ENCODE measurements around the gene FAM241B. TPM values are rescaled to one million over a fixed set of nuclear protein-coding genes. Genes with fewer than 3 reads are reported as not detected.

Gene FAM241B
- polyA plus RNA-seq, 1 donor from 2014 or later = 135 TPM

DNA sequence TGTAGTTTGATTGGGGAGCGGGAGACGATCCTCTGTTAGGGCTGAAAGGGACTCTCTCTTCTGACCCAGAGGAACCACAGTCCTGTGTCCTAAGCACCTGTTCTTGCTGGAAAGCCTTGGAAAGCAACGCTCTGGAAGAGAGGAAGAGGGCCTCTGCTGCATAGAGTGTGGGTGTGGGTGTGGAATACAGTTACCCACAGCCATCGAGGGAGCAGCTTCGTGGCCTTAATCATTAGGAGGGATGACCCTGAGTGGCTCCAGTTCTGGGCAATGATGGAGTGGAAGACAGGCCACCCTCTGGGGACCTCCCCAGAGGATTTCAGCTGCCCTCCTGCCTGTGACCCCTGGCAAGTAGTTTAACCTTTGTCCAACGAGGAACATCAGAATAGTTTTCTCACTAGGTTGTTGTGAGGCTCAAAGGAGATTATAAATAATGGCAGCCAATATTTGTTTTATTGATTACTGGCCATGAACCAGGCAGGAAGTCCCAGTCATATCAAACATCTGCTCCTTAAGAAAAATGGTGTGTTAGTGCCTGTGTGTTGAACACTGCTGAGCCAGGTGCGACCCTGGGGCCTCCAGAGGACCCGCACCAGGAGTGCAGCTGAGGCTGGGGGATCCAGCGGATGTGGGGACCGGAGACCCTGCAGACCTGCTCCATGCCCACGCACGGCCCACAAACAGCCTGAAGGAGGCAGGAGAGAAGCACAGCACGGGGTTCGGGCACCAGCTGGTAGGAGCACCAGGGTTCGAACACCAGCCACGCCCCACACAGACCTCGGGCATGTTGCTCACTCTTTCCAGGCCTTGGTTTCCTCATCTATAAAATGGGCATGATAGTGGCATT is 35.6 kb downstream of the FAM241B start:
- Histone ChIP-seq H3K9me3 (ENCODE audit: low read length) (no peaks in the 10 kb centered on the region), H2AFZ (ENCODE audit: low read depth, low read length) (no peak overlapping the region), H4K20me1 (ENCODE audit: insufficient read depth) (no peaks in the 10 kb centered on the region), H3K27me3 (ENCODE audit: insufficient read depth, low read depth, low read length) (no peaks in the 10 kb centered on the region), H3K4me3 (ENCODE audit: low read length) (no peak overlapping the region), H3K9me2 (ENCODE audit: insufficient read depth, low read length) (no peaks in the 10 kb centered on the region), H3K4me2 (ENCODE audit: low read length) (no peak overlapping the region), H3K79me2 (replicated peaks; ENCODE audit: insufficient read depth, low read length) (no peaks in the 10 kb centered on the region), H3K27ac (ENCODE audit: low read length) (no peak overlapping the region), H3K9ac (ENCODE audit: low read length) (no peak overlapping the region), H3K36me3 (ENCODE audit: insufficient read depth, low read length) (no peaks in the 10 kb centered on the region), H3F3A (ENCODE audit: insufficient read depth, low read length, poor library complexity, severe bottlenecking) (no peaks in the 10 kb centered on the region)
- TF ChIP-seq MXI1 (conservative IDR thresholded peaks at IDR 0.05; ENCODE audit: poor library complexity, severe bottlenecking) (no peak), EP300 (conservative IDR thresholded peaks at IDR 0.05; ENCODE audit: poor library complexity, severe bottlenecking) (no peak), RAD21 (conservative IDR thresholded peaks at IDR 0.05) (no peak), EZH2 (IDR thresholded peaks at IDR 0.05; ENCODE audit: borderline replicate concordance, insufficient read depth, low read length, poor library complexity, severe bottlenecking) (no peak), SMC3 (conservative IDR thresholded peaks at IDR 0.05; ENCODE audit: poor library complexity) (no peak), TAF1 (IDR thresholded peaks at IDR 0.05; ENCODE audit: low read depth) (no peak), POLR2AphosphoS5 (IDR thresholded peaks at IDR 0.05) (no peak)
- TF ChIP-seq, protein P1, sequence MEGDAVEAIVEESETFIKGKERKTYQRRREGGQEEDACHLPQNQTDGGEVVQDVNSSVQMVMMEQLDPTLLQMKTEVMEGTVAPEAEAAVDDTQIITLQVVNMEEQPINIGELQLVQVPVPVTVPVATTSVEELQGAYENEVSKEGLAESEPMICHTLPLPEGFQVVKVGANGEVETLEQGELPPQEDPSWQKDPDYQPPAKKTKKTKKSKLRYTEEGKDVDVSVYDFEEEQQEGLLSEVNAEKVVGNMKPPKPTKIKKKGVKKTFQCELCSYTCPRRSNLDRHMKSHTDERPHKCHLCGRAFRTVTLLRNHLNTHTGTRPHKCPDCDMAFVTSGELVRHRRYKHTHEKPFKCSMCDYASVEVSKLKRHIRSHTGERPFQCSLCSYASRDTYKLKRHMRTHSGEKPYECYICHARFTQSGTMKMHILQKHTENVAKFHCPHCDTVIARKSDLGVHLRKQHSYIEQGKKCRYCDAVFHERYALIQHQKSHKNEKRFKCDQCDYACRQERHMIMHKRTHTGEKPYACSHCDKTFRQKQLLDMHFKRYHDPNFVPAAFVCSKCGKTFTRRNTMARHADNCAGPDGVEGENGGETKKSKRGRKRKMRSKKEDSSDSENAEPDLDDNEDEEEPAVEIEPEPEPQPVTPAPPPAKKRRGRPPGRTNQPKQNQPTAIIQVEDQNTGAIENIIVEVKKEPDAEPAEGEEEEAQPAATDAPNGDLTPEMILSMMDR (IDR thresholded peaks at IDR 0.05; ENCODE audit: poor library complexity, severe bottlenecking) = no peak
- TF ChIP-seq, protein P2, sequence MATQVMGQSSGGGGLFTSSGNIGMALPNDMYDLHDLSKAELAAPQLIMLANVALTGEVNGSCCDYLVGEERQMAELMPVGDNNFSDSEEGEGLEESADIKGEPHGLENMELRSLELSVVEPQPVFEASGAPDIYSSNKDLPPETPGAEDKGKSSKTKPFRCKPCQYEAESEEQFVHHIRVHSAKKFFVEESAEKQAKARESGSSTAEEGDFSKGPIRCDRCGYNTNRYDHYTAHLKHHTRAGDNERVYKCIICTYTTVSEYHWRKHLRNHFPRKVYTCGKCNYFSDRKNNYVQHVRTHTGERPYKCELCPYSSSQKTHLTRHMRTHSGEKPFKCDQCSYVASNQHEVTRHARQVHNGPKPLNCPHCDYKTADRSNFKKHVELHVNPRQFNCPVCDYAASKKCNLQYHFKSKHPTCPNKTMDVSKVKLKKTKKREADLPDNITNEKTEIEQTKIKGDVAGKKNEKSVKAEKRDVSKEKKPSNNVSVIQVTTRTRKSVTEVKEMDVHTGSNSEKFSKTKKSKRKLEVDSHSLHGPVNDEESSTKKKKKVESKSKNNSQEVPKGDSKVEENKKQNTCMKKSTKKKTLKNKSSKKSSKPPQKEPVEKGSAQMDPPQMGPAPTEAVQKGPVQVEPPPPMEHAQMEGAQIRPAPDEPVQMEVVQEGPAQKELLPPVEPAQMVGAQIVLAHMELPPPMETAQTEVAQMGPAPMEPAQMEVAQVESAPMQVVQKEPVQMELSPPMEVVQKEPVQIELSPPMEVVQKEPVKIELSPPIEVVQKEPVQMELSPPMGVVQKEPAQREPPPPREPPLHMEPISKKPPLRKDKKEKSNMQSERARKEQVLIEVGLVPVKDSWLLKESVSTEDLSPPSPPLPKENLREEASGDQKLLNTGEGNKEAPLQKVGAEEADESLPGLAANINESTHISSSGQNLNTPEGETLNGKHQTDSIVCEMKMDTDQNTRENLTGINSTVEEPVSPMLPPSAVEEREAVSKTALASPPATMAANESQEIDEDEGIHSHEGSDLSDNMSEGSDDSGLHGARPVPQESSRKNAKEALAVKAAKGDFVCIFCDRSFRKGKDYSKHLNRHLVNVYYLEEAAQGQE (IDR thresholded peaks at IDR 0.05; ENCODE audit: borderline replicate concordance) = no peak

DNA sequence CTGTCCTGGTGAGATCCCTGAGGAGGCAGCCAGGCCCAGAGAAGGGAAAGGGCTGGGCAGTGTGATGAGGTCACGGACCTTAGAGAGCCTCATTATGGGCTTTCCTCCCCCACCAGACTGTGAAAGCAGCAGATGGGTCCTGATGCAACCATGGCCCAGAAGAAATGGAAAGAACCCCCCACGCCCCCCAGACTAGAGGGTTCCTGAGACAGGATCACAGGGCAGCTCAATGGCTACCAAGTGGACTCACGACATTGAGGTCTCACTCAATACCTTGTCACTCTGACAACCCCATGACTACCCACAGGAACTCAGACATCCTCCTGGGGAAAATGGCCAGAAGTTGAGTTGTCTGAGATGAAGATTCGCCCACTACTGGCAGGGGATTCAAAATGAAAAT is 36.7 kb downstream of the FAM241B start:
- Histone ChIP-seq H3K27ac (ENCODE audit: low read length) (no peak overlapping the region), H3K9ac (ENCODE audit: low read length) (no peak overlapping the region), H3F3A (ENCODE audit: insufficient read depth, low read length, poor library complexity, severe bottlenecking) (no peaks in the 10 kb centered on the region), H3K79me2 (replicated peaks; ENCODE audit: insufficient read depth, low read length) (no peaks in the 10 kb centered on the region), H3K9me3 (ENCODE audit: low read length) (no peaks in the 10 kb centered on the region), H2AFZ (ENCODE audit: low read depth, low read length) (no peak overlapping the region), H3K9me2 (ENCODE audit: insufficient read depth, low read length) (no peaks in the 10 kb centered on the region), H4K20me1 (ENCODE audit: insufficient read depth) (no peaks in the 10 kb centered on the region), H3K4me3 (ENCODE audit: low read length) (no peak overlapping the region), H3K36me3 (ENCODE audit: insufficient read depth, low read length) (no peaks in the 10 kb centered on the region), H3K27me3 (ENCODE audit: insufficient read depth, low read depth, low read length) (no peaks in the 10 kb centered on the region), H3K4me2 (ENCODE audit: low read length) (no peak overlapping the region)
- TF ChIP-seq SMC3 (conservative IDR thresholded peaks at IDR 0.05; ENCODE audit: poor library complexity) (no peak), MXI1 (conservative IDR thresholded peaks at IDR 0.05; ENCODE audit: poor library complexity, severe bottlenecking) (no peak), POLR2AphosphoS5 (IDR thresholded peaks at IDR 0.05) (no peak), EP300 (conservative IDR thresholded peaks at IDR 0.05; ENCODE audit: poor library complexity, severe bottlenecking) (no peak), TAF1 (IDR thresholded peaks at IDR 0.05; ENCODE audit: low read depth) (no peak), RAD21 (conservative IDR thresholded peaks at IDR 0.05) (no peak), EZH2 (IDR thresholded peaks at IDR 0.05; ENCODE audit: borderline replicate concordance, insufficient read depth, low read length, poor library complexity, severe bottlenecking) (no peak)
- TF ChIP-seq, protein P2 (IDR thresholded peaks at IDR 0.05; ENCODE audit: borderline replicate concordance) = no peak
- TF ChIP-seq, protein P1 (IDR thresholded peaks at IDR 0.05; ENCODE audit: poor library complexity, severe bottlenecking) = no peak
